HepG2 (cell line): ENCODE data around the gene HARS2. TPM values are rescaled to one million over a fixed set of nuclear protein-coding genes. Genes with fewer than 3 reads are reported as not detected.

Experiments used
- ARHGAP35 ChIP-seq: sonication (generic); formaldehyde crosslinking; IDR thresholded peaks from 2 replicates; pipeline ENCODE4 v1.9.0; 2022; ENCODE audit warnings: mild to moderate bottlenecking, inconsistent platforms, moderate library complexity, missing genetic modification reagents, borderline replicate concordance
- BCL6 ChIP-seq: IDR thresholded peaks from 2 replicates; pipeline ENCODE4 v1.6.1; 2016; ENCODE audit warnings: missing genetic modification reagents, missing compliant biosample characterization
- CC2D1A ChIP-seq: sonication (generic); formaldehyde crosslinking; IDR thresholded peaks from 2 replicates; pipeline ENCODE4 v1.8.1; 2023; ENCODE audit warnings: mild to moderate bottlenecking, missing genetic modification reagents
- CSRNP2 ChIP-seq: sonication (generic); formaldehyde crosslinking; conservative IDR thresholded peaks from 2 replicates; pipeline ENCODE4 v1.8.0; 2022; ENCODE audit warnings: low read depth, missing genetic modification reagents
- FOSL2 ChIP-seq: sonication (generic); formaldehyde crosslinking; IDR thresholded peaks from 2 replicates; pipeline ENCODE4 v1.4.0; 2020; ENCODE audit warnings: missing genetic modification reagents
- FOXA1 ChIP-seq, 2 experiments: fragments of 450-650 bp in 1 of 2; sonication (generic) in 1 of 2; formaldehyde crosslinking in 1 of 2; IDR thresholded peaks; 2 replicates each; pipeline versions ENCODE4 v1.4.0 to v1.6.1; 2016 to 2020; ENCODE audit warnings: missing genetic modification reagents in 1 of 2
- KAT7 ChIP-seq: IDR thresholded peaks from 2 replicates; pipeline ENCODE4 v1.6.1; 2018; ENCODE audit warnings: borderline replicate concordance, missing compliant biosample characterization
- MLLT10 ChIP-seq: sonication (generic); formaldehyde crosslinking; IDR thresholded peaks from 2 replicates; pipeline ENCODE4 v1.4.0; 2020; ENCODE audit warnings: missing genetic modification reagents
- ZFP62 ChIP-seq: sonication (generic); formaldehyde crosslinking; IDR thresholded peaks from 2 replicates; pipeline ENCODE4 v1.4.0; 2020; ENCODE audit warnings: missing genetic modification reagents
- ZMYM2 ChIP-seq: sonication (generic); formaldehyde crosslinking; IDR thresholded peaks from 2 replicates; pipeline ENCODE4 v1.8.0; 2022; ENCODE audit warnings: mild to moderate bottlenecking, missing genetic modification reagents
- ZNF124 ChIP-seq: sonication (generic); formaldehyde crosslinking; IDR thresholded peaks from 2 replicates; pipeline ENCODE4 v1.4.0; 2020; ENCODE audit warnings: missing genetic modification reagents
- ZNF691 ChIP-seq: sonication (generic); formaldehyde crosslinking; IDR thresholded peaks from 2 replicates; pipeline ENCODE4 v1.4.0; 2020; ENCODE audit warnings: missing genetic modification reagents, low read depth, mild to moderate bottlenecking, borderline replicate concordance
- polyA plus RNA-seq, 8 experiments: library from polyadenylated mRNA; depleted of rRNA in 3 of 8; stranded (reverse) in 7 of 8; unstranded in 1 of 8; fragments of >200 nt; fragmentation: Illumina TruSeq in 4 of 8; extraction: Trizol in 4 of 8; gene quantifications; 2 replicates each; pipeline versions ENCODE4 v1.2.1 to v1.2.3, GENCODE V29; 2011 to 2016; ENCODE audit warnings: low read depth in 4 of 8, missing spikeins in 1 of 8, mixed read lengths in 1 of 8; ENCODE audit not compliant: insufficient read depth in 1 of 8
- total RNA-seq, 5 experiments: library from RNA; depleted of rRNA; stranded (reverse); fragments of >200 nt; fragmentation: Illumina TruSeq; extraction: Trizol; gene quantifications; 2 replicates each; pipeline ENCODE4 v1.2.3, GENCODE V29; 2016; ENCODE audit warnings: low read depth in 1 of 5
- TF ChIP-seq, protein P1 (sequence below): sonication (generic); formaldehyde crosslinking; IDR thresholded peaks from 2 replicates; pipeline ENCODE4 v1.4.0; 2020; ENCODE audit warnings: missing genetic modification reagents, borderline replicate concordance
- TF ChIP-seq, protein P2 (sequence below): sonication (generic); formaldehyde crosslinking; IDR thresholded peaks from 2 replicates; pipeline ENCODE4 v1.9.0; 2021; ENCODE audit warnings: missing genetic modification reagents, borderline replicate concordance
- TF ChIP-seq, protein P3 (sequence below): fragments of 450-650 bp; IDR thresholded peaks from 2 replicates; pipeline ENCODE4 v1.6.1; 2017; ENCODE audit warnings: mild to moderate bottlenecking

The HARS2 gene
- total and polyA plus RNA-seq, 2 of the 13 experiments (the other 11 are each of a cell fraction or from before 2014, with no cell fraction given), result 17.9 to 25.8 TPM

DNA sequence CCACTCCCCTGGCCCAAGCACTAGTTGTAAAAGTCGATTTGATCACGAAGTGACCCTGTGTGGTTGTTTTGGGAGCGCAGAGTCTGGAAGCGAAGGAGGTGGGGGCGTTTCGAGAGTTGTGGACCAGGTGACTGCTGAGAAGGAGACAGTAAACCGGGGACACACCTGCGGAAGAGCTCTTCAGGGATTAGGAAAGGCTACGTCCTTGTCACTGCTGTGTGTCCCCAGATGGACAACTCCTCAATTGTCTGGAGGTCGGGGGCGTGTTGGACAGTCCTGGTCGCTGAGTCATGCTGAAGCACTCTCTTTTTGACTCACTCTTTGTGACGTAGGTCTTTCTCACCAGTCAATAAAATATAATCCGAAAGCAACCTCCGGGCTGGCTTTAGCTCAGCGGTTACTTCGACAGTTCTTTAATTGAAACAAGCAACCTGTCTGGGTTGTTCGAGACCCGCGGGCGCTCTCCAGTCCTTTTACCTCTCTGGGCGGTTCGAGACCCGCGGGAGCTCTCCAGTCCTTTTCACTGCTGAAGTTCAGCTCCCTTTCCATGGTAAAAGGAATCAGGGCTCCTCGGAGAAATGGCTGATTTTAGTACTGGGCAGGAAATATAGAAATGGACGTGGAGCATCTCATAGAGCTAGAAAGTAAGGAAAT, 19.8 kb downstream of the HARS2 start (continued):
- TF ChIP-seq CSRNP2 (CRISPR knock-in tag), result no peak
- TF ChIP-seq MLLT10, result no peak
- peak; percentile 56; the same call in 1 of the 2 replicates for TF ChIP-seq BCL6 (CRISPR knock-in tag)
- TF ChIP-seq FOSL2 (CRISPR knock-in tag), result peak; percentile 97
- TF ChIP-seq ZMYM2 (CRISPR knock-in tag), result no peak
- peak; percentile 88; the same call in 1 of the 2 replicates for TF ChIP-seq ZNF124 (CRISPR knock-in tag)
- TF ChIP-seq KAT7 (CRISPR knock-in tag), result 0 out of 2 replicates have a peak, but pooled peaks have one; percentile 25
- no peak for TF ChIP-seq FOXA1 (IDR thresholded peaks at IDR 0.05)
- TF ChIP-seq FOXA1 (CRISPR knock-in tag; IDR thresholded peaks at IDR 0.05), result peak; percentile 21; the same call in 1 of the 2 replicates
- no peak for TF ChIP-seq ZFP62 (CRISPR knock-in tag)
- TF ChIP-seq ARHGAP35 (CRISPR knock-in tag), result no peak
- TF ChIP-seq, protein P1, sequence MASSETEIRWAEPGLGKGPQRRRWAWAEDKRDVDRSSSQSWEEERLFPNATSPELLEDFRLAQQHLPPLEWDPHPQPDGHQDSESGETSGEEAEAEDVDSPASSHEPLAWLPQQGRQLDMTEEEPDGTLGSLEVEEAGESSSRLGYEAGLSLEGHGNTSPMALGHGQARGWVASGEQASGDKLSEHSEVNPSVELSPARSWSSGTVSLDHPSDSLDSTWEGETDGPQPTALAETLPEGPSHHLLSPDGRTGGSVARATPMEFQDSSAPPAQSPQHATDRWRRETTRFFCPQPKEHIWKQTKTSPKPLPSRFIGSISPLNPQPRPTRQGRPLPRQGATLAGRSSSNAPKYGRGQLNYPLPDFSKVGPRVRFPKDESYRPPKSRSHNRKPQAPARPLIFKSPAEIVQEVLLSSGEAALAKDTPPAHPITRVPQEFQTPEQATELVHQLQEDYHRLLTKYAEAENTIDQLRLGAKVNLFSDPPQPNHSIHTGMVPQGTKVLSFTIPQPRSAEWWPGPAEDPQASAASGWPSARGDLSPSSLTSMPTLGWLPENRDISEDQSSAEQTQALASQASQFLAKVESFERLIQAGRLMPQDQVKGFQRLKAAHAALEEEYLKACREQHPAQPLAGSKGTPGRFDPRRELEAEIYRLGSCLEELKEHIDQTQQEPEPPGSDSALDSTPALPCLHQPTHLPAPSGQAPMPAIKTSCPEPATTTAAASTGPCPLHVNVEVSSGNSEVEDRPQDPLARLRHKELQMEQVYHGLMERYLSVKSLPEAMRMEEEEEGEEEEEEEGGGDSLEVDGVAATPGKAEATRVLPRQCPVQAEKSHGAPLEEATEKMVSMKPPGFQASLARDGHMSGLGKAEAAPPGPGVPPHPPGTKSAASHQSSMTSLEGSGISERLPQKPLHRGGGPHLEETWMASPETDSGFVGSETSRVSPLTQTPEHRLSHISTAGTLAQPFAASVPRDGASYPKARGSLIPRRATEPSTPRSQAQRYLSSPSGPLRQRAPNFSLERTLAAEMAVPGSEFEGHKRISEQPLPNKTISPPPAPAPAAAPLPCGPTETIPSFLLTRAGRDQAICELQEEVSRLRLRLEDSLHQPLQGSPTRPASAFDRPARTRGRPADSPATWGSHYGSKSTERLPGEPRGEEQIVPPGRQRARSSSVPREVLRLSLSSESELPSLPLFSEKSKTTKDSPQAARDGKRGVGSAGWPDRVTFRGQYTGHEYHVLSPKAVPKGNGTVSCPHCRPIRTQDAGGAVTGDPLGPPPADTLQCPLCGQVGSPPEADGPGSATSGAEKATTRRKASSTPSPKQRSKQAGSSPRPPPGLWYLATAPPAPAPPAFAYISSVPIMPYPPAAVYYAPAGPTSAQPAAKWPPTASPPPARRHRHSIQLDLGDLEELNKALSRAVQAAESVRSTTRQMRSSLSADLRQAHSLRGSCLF, result no peak
- TF ChIP-seq, protein P2, sequence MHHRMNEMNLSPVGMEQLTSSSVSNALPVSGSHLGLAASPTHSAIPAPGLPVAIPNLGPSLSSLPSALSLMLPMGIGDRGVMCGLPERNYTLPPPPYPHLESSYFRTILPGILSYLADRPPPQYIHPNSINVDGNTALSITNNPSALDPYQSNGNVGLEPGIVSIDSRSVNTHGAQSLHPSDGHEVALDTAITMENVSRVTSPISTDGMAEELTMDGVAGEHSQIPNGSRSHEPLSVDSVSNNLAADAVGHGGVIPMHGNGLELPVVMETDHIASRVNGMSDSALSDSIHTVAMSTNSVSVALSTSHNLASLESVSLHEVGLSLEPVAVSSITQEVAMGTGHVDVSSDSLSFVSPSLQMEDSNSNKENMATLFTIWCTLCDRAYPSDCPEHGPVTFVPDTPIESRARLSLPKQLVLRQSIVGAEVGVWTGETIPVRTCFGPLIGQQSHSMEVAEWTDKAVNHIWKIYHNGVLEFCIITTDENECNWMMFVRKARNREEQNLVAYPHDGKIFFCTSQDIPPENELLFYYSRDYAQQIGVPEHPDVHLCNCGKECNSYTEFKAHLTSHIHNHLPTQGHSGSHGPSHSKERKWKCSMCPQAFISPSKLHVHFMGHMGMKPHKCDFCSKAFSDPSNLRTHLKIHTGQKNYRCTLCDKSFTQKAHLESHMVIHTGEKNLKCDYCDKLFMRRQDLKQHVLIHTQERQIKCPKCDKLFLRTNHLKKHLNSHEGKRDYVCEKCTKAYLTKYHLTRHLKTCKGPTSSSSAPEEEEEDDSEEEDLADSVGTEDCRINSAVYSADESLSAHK (CRISPR knock-in tag), result no peak
- TF ChIP-seq CC2D1A (CRISPR knock-in tag), result no peak
- no peak for TF ChIP-seq ZNF691 (CRISPR knock-in tag)
- TF ChIP-seq, protein P3, sequence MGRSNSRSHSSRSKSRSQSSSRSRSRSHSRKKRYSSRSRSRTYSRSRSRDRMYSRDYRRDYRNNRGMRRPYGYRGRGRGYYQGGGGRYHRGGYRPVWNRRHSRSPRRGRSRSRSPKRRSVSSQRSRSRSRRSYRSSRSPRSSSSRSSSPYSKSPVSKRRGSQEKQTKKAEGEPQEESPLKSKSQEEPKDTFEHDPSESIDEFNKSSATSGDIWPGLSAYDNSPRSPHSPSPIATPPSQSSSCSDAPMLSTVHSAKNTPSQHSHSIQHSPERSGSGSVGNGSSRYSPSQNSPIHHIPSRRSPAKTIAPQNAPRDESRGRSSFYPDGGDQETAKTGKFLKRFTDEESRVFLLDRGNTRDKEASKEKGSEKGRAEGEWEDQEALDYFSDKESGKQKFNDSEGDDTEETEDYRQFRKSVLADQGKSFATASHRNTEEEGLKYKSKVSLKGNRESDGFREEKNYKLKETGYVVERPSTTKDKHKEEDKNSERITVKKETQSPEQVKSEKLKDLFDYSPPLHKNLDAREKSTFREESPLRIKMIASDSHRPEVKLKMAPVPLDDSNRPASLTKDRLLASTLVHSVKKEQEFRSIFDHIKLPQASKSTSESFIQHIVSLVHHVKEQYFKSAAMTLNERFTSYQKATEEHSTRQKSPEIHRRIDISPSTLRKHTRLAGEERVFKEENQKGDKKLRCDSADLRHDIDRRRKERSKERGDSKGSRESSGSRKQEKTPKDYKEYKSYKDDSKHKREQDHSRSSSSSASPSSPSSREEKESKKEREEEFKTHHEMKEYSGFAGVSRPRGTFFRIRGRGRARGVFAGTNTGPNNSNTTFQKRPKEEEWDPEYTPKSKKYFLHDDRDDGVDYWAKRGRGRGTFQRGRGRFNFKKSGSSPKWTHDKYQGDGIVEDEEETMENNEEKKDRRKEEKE, result no peak
